SU-DHL-6 (cell line): Measurements from ENCODE around the gene RNF144B.

Experiments used
- H2AFZ ChIP-seq: fragments of 200-600 bp; sonication (generic); 2 replicates; pipeline ENCODE4 v1.6.1; 2014; ENCODE audit warnings: low read depth, mild to moderate bottlenecking, moderate library complexity, mixed read lengths, antibody characterized with exemption, low read length; ENCODE audit not compliant: severe bottlenecking
- H3F3A ChIP-seq: fragments of 200-600 bp; shearing (Covaris generic); 2 replicates; pipeline ENCODE4 v1.6.0; 2016; ENCODE audit warnings: antibody characterized with exemption, mild to moderate bottlenecking; ENCODE audit not compliant: insufficient read depth
- H3K27ac ChIP-seq: fragments of 200-600 bp; sonication (generic); 2 replicates; pipeline ENCODE4 v1.5.1; 2016; ENCODE audit warnings: low read depth, mild to moderate bottlenecking, low read length, moderate library complexity, mixed read lengths
- H3K27me3 ChIP-seq: fragments of 200-600 bp; sonication (generic), shearing (Covaris generic); 2 replicates; pipeline ENCODE4 v1.6.0; 2014; ENCODE audit warnings: mild to moderate bottlenecking, low read length
- H3K36me3 ChIP-seq: fragments of 200-600 bp; sonication (generic); 2 replicates; pipeline ENCODE4 v1.6.1; 2014; ENCODE audit warnings: mild to moderate bottlenecking, low read length, mixed read lengths
- H3K4me2 ChIP-seq: fragments of 300-600, 200-600 bp; shearing (Covaris generic), sonication (generic); 2 replicates; pipeline ENCODE4 v1.6.0; 2014; ENCODE audit warnings: low read length, low read depth, mild to moderate bottlenecking; ENCODE audit not compliant: poor library complexity, severe bottlenecking
- H3K4me3 ChIP-seq: fragments of 200-600 bp; sonication (generic); 2 replicates; pipeline ENCODE4 v1.5.1; 2014; ENCODE audit warnings: antibody characterized with exemption, low read length, mild to moderate bottlenecking, mixed read lengths; ENCODE audit not compliant: insufficient read depth, poor library complexity, severe bottlenecking
- H3K79me2 ChIP-seq: fragments of 200-600 bp; sonication (generic); 2 replicates; pipeline ENCODE4 v1.6.1; 2014; ENCODE audit warnings: mild to moderate bottlenecking, low read length, moderate library complexity; ENCODE audit not compliant: insufficient read depth
- H3K9ac ChIP-seq: fragments of 200-600 bp; sonication (generic); 2 replicates; pipeline ENCODE4 v1.7.0; 2014; ENCODE audit warnings: mild to moderate bottlenecking, low read length
- H3K9me2 ChIP-seq: fragments of 200-600 bp; sonication (generic); replicated peaks from 2 replicates; pipeline ENCODE4 v1.6.1; 2014; ENCODE audit warnings: low read length; ENCODE audit not compliant: insufficient read depth
- H3K9me3 ChIP-seq: fragments of 200-600 bp; sonication (generic); 2 replicates; pipeline ENCODE4 v1.6.1; 2014; ENCODE audit warnings: low read length, mixed read lengths; ENCODE audit not compliant: insufficient read depth
- H4K20me1 ChIP-seq: fragments of 200-600 bp; sonication (generic); 2 replicates; pipeline ENCODE4 v1.6.1; 2014; ENCODE audit warnings: low read depth, mild to moderate bottlenecking, antibody characterized with exemption, low read length, moderate library complexity, mixed read lengths
- EZH2phosphoT487 ChIP-seq: fragments of 200-600 bp; sonication (generic), shearing (Covaris generic); conservative IDR thresholded peaks from 2 replicates; pipeline ENCODE4 v1.6.1; 2018; ENCODE audit warnings: mild to moderate bottlenecking, antibody characterized with exemption, low read length, moderate library complexity, mixed read lengths
- TF ChIP-seq, protein P1 (sequence below): fragments of 200-600 bp; sonication (generic); IDR thresholded peaks from one replicate; pipeline ENCODE4 v1.5.1; 2017; ENCODE audit warnings: antibody characterized with exemption, mild to moderate bottlenecking, low read length, moderate library complexity; ENCODE audit not compliant: insufficient read depth, poor library complexity, severe bottlenecking

The RNF144B gene

DNA sequence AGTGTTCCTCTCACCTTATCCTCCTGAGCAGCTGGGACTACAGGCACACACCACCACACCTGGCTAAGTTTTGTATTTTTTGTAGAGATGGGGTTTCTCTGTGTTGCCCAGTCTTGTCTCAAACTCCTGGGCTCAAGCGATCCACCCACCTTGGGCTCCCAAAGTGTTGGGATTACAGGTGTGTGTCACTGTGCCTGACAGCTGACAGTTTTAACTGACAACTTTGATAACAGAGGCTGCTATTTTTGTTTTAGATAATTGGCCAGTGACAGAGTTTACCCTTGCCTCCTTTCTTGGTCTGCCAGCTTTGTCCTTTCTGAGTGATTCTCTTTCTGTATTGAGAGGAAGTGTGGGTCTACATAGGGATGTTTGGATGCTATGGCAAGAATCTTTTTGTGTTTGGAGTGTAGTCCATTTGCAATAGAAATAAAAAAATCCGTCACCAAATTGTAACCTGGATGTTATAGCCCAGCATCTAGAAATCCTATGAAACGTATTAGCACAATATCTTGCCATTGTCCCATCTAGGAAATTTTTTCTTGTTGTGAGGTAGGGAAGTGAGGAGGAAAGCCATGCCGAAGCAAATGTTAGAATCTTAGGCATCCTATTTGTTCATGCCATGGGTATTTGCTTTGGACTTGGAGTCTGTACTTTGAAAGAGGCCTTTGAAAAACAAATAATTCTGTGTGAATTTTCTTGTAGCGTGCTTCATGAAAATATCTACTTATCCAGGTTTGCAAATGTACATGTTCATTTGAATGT, 80.8 kb downstream of the RNF144B start:
- H3K79me2 ChIP-seq, result no peaks in the 10 kb centered on the region
- no peaks in the 10 kb centered on the region; the same call in 1 of the 2 replicates for H4K20me1 ChIP-seq
- H3K4me3 ChIP-seq, result no peak overlapping the region
- H2AFZ ChIP-seq, result no peak overlapping the region
- H3K9me3 ChIP-seq, result no peaks in the 10 kb centered on the region
- H3K27ac ChIP-seq, result no peak overlapping the region
- peaks cover 9% of the 10 kb centered on the region; the same call in 1 of the 2 replicates for H3K36me3 ChIP-seq
- H3K9me2 ChIP-seq, result no peaks in the 10 kb centered on the region
- H3F3A ChIP-seq, result no peaks in the 10 kb centered on the region
- no peak for TF ChIP-seq EZH2phosphoT487
- TF ChIP-seq, protein P1, sequence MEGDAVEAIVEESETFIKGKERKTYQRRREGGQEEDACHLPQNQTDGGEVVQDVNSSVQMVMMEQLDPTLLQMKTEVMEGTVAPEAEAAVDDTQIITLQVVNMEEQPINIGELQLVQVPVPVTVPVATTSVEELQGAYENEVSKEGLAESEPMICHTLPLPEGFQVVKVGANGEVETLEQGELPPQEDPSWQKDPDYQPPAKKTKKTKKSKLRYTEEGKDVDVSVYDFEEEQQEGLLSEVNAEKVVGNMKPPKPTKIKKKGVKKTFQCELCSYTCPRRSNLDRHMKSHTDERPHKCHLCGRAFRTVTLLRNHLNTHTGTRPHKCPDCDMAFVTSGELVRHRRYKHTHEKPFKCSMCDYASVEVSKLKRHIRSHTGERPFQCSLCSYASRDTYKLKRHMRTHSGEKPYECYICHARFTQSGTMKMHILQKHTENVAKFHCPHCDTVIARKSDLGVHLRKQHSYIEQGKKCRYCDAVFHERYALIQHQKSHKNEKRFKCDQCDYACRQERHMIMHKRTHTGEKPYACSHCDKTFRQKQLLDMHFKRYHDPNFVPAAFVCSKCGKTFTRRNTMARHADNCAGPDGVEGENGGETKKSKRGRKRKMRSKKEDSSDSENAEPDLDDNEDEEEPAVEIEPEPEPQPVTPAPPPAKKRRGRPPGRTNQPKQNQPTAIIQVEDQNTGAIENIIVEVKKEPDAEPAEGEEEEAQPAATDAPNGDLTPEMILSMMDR, result no peak
- no peak overlapping the region for H3K9ac ChIP-seq
- H3K4me2 ChIP-seq, result no peak overlapping the region
- no peaks in the 10 kb centered on the region for H3K27me3 ChIP-seq

DNA sequence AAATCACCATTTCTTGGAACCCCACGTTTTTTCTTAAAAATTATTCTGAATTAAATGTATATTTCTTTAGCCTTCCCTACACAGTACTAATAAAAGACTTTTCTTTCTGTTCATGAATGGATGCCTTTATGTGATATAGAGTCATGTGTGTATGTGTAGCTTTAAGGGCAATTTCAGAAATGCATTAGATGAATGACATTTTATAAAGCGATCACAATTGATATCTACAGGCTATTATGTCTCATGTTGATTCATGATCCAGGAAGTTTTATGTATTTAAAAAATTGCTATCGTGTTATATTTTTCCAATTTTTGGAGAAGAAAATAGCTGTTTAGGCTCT, 81.3 kb downstream of the RNF144B start:
- no peaks in the 10 kb centered on the region for H3F3A ChIP-seq
- H3K27me3 ChIP-seq, result no peaks in the 10 kb centered on the region
- H3K4me2 ChIP-seq, result no peak overlapping the region
- no peaks in the 10 kb centered on the region for H3K9me2 ChIP-seq
- H3K36me3 ChIP-seq, result peaks cover 9% of the 10 kb centered on the region; the same call in 1 of the 2 replicates
- no peak overlapping the region for H3K9ac ChIP-seq
- H3K4me3 ChIP-seq, result no peak overlapping the region
- H3K79me2 ChIP-seq, result no peaks in the 10 kb centered on the region
- TF ChIP-seq EZH2phosphoT487, result no peak
- TF ChIP-seq, protein P1, result no peak
- H2AFZ ChIP-seq, result no peak overlapping the region
- no peaks in the 10 kb centered on the region; the same call in 1 of the 2 replicates for H4K20me1 ChIP-seq
- H3K27ac ChIP-seq, result no peak overlapping the region
- no peaks in the 10 kb centered on the region for H3K9me3 ChIP-seq

DNA sequence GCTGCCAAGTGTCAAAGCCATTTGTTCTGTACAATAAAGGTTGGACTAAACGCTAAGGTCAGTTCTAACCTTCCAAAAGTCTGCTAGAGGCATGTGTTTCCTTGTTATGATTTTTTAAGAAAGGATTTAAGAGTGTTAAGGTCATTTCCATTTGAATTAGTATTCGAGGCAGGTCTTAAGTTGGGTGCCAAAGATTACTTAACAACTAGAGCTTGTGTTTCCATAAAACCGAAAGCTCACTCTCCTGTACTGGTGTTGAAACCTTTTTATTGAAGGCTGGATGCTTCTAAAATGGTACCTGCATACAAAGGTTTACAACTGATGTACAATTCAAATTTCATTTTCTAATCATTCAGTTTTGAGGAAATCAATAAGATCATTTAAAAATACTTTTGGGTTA, 82.4 kb downstream of the RNF144B start:
- Histone ChIP-seq H3K9me3 (no peaks in the 10 kb centered on the region), H2AFZ (no peak overlapping the region), H4K20me1 (no peaks in the 10 kb centered on the region; the same call in 1 of the 2 replicates), H3K9ac (no peak overlapping the region), H3K9me2 (no peaks in the 10 kb centered on the region), H3F3A (no peaks in the 10 kb centered on the region), H3K27me3 (no peaks in the 10 kb centered on the region), H3K27ac (no peak overlapping the region), H3K4me2 (no peak overlapping the region), H3K4me3 (no peak overlapping the region), H3K36me3 (peaks cover 9% of the 10 kb centered on the region; the same call in 1 of the 2 replicates), H3K79me2 (no peaks in the 10 kb centered on the region)
- no peak for TF ChIP-seq EZH2phosphoT487
- TF ChIP-seq, protein P1, result no peak
